Measurements from ENCODE around the gene SLC3A2.
"Not testable (repeated sequence)": the region's sequence is repeated elsewhere in the genome, so short reads cannot be mapped to it uniquely, and the experiment has no call there.

Gene SLC3A2

GRCh38 chr11:62880803-62881578, at the start of gene SLC3A2:
TSS of gene SLC3A2 (plus strand) at chr11:62880896. CDS start at chr11:62881024, 128 bp downstream.
- peak; percentile 91 for DNase-seq (ENCODE audit: low read depth)

- no peak for DNase-seq (ENCODE audit: low read depth)
These were observed 49.7 kb upstream of the SLC3A2 start for GRCh38 chr11:62830904-62831519.

- peak; percentile 98 for DNase-seq (ENCODE audit: low read depth)
These were observed 49.0 kb upstream of the SLC3A2 start, which contains the start of gene STX5 for GRCh38 chr11:62831520-62832335. TSS of gene STX5 (minus strand) at chr11:62832051. CDS start at chr11:62831243, 808 bp downstream.

- peak; percentile 45 for DNase-seq (ENCODE audit: low read depth)
These were observed 48.1 kb upstream of the SLC3A2 start, which contains the start of gene TEX54 for GRCh38 chr11:62832336-62833234. TSS of gene TEX54 (minus strand) at chr11:62832841.

GRCh38 chr11:62835336-62835735, 45.4 kb upstream of the SLC3A2 start:
- no peak for DNase-seq (ENCODE audit: low read depth)

GRCh38 chr11:62839050-62839945, 41.4 kb upstream of the SLC3A2 start, which contains the start of gene WDR74:
TSS of gene WDR74 (minus strand) at chr11:62839590. CDS start at chr11:62839570, 20 bp downstream.
- peak; percentile 92 for DNase-seq (ENCODE audit: low read depth)

GRCh38 chr11:62840721-62841360, 39.9 kb upstream of the SLC3A2 start:
- peak; percentile 90 for DNase-seq (ENCODE audit: low read depth)

GRCh38 chr11:62841361-62842170, 39.1 kb upstream of the SLC3A2 start:
- DNase-seq (ENCODE audit: low read depth) = peak; percentile 100

GRCh38 chr11:62842171-62842741, 38.4 kb upstream of the SLC3A2 start:
- peak; percentile 46 for DNase-seq (ENCODE audit: low read depth)

GRCh38 chr11:62842891-62843290, 37.8 kb upstream of the SLC3A2 start:
- not testable (repeated sequence) for DNase-seq (ENCODE audit: low read depth)

- no peak for DNase-seq (ENCODE audit: low read depth)
These were observed 37.2 kb upstream of the SLC3A2 start for GRCh38 chr11:62843466-62843865.

- DNase-seq (ENCODE audit: low read depth) = no peak
These were observed 36.5 kb upstream of the SLC3A2 start for GRCh38 chr11:62844154-62844553.

- DNase-seq (ENCODE audit: low read depth) = no peak
These were observed 34.5 kb upstream of the SLC3A2 start for GRCh38 chr11:62846177-62846576.

- DNase-seq (ENCODE audit: low read depth) = no peak
These were observed 32.9 kb upstream of the SLC3A2 start for GRCh38 chr11:62847767-62848314.

GRCh38 chr11:62850911-62851806, 29.5 kb upstream of the SLC3A2 start:
- no peak for DNase-seq (ENCODE audit: low read depth)

- DNase-seq (ENCODE audit: low read depth) = no peak
These were observed 28.7 kb upstream of the SLC3A2 start for GRCh38 chr11:62851807-62852522.
